GM12864 (cell line): Measurements from ENCODE around the gene TIPARP.
"Not testable (repeated sequence)": the region's sequence is repeated elsewhere in the genome, so short reads cannot be mapped to it uniquely, and the experiment has no call there.

Source experiments
- DNase-seq: peaks from one replicate; pipeline ENCODE4 v3.0.0-alpha.2; 2011; ENCODE audit warnings: low read depth
- H3K4me3 ChIP-seq: 2 replicates; pipeline ENCODE4 v1.5.1; 2011; ENCODE audit warnings: mild to moderate bottlenecking, low read depth, low read length, control low read depth
- CTCF ChIP-seq: IDR thresholded peaks from 2 replicates; pipeline ENCODE4 v1.5.1; 2011; ENCODE audit warnings: low read depth, mild to moderate bottlenecking, moderate library complexity, low read length, control low read depth, inconsistent platforms; ENCODE audit errors: missing control alignments

The TIPARP gene

DNA sequence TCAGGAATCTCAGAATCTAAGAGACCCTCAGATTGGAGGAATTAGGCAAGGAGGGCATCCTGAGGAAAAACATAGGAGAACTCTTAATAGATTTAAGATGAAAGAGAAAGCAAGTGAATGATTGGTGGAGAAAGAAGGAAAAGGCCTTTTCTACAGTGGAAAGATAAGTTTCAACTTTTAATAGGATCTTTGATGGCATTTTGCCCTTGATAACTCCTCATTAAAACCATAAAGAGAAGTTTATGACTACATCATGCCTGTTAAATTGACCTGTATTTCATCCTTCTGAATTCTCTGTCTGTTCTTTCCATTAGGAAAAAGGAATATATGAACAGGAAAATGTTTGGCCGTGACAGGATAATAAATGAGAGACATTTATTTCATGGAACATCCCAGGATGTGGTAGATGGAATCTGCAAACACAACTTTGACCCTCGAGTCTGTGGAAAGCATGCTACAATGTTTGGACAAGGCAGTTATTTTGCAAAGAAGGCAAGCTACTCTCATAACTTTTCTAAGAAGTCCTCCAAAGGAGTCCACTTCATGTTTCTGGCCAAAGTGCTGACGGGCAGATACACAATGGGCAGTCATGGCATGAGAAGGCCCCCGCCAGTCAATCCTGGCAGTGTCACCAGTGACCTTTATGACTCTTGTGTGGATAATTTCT lies 30.1 kb downstream of the TIPARP start:
- no peak for TF ChIP-seq CTCF
- no peak for DNase-seq
- no peak overlapping the region for H3K4me3 ChIP-seq

GRCh38 chr3:156705761-156706616 lies 31.6 kb downstream of the TIPARP start:
- no peak for TF ChIP-seq CTCF
- H3K4me3 ChIP-seq = no peak overlapping the region
- no peak for DNase-seq

DNA sequence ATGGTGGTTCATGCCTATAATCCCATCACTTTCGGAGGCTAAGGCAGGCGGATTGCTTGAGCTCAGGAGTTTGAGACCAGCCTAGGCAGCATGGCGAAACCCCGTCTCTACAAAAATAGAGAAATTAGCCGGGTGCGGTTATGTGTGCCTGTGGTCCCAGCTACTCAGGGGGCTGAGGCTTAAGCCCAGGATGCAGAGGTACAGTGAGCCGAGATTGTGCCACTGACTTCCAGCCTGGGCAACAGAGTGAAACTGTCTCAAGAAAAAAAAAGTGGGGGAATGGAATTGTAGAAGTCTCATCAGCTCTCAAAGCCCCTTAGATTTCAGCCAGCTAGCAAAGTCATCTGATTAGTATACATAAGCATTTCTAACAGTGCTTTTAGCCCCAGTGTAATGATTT lies 33.2 kb downstream of the TIPARP start:
- no peak for TF ChIP-seq CTCF

GRCh38 chr3:156710429-156710828 lies 36.0 kb downstream of the TIPARP start:
- H3K4me3 ChIP-seq = no peak overlapping the region
- no peak for DNase-seq
- no peak for TF ChIP-seq CTCF

More for the DNA sequence above, 33.2 kb downstream of the TIPARP start:
- no peak overlapping the region for H3K4me3 ChIP-seq
- no peak for DNase-seq

GRCh38 chr3:156711113-156711512 lies 36.7 kb downstream of the TIPARP start:
- no peak for DNase-seq
- no peak for TF ChIP-seq CTCF
- H3K4me3 ChIP-seq = no peak overlapping the region

DNA sequence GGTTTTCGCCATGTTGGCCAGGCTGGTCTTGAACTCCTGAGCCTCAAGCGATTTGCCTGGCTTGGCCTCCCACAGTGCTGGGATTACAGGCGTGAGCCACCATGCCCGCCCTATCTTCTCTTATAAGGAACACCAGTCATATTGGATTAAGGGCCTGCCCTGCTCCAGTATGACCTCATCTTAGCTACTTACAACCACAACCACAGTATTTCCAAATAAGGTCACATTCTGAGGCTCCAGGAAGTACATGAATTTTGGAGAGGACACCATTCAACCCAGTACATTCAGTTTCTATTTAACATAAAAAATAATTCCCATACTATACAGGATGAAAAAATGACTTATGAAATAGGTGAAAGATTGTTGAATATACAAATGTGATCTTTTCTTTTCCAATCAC lies 37.6 kb downstream of the TIPARP start:
- not testable (repeated sequence) for H3K4me3 ChIP-seq, DNase-seq

GRCh38 chr3:156716105-156716862 lies 41.9 kb downstream of the TIPARP start:
- H3K4me3 ChIP-seq = no peak overlapping the region
- no peak for DNase-seq
- TF ChIP-seq CTCF = no peak
